Stimulated activated CD4-positive, alpha-beta T cell treated with anti-CD3 and anti-CD28 coated beads, TNF-alpha, amount 100 ng/mL, for 24 hours (primary cell): ENCODE data around the gene NLRC5.
"Not testable (repeated sequence)": the region's sequence is repeated elsewhere in the genome, so short reads cannot be mapped to it uniquely, and the experiment has no call there.

ENCODE experiments used
- DNase-seq, 3 experiments: peaks; one replicate each; pipeline ENCODE4 v3.0.0-alpha.2; 2020; ENCODE audit warnings: low read depth in 3 of 3

The NLRC5 gene

DNA sequence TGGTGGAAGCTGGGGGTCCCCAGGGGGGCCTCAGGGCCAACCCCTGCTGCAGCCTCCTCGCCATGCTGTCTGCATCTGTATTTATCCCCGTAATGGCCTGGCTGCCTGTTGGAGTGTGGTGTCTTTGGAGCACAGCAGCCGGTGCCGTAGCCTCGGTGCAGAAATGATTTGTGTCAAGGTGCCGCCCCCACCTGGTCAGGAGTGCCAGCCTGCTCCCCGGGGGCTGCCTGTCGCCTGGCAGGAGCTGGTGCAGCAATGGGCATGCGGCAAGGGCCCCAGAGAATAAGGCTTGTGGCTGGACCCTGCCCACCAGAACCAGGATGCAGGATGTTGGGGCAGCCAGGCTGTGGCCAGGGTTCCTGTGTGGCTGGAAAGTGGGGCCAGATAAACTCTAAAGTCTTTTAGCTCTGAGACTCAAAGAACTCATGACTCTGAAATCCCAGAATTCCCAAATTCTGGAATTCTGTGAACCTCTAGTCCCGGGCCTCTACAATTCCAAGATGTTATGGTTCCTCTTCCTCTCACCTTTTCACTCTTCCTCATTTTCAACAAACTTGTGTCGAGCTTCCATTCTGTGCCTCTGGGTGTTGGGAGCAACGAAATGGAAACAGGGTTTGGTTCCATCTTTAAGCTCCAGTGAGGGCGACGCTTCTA, 109.0 kb downstream of the NLRC5 start:
- DNase-seq, result no peak

GRCh38 chr16:57099965-57100364, 110.6 kb downstream of the NLRC5 start:
- not testable (repeated sequence) for DNase-seq

DNA sequence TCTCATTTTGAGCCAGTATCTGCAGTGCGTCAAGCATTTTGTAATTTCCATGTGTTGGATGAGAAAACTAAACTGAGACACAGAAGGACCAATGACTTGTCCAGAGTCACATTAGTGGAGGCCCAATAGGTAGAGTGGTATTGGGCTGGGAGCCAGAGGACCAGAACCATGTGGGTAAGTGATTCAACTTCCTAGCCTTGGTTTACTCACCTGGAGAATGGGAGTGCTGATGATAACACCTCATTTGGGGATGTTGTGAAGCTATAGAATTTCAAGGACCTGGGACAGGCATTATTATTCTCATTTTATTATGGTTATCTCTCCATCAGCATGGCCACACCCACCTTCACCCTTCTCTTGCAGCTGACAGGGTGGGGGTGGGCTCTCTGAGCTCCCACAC, 111.1 kb downstream of the NLRC5 start:
- no peak for DNase-seq

DNA sequence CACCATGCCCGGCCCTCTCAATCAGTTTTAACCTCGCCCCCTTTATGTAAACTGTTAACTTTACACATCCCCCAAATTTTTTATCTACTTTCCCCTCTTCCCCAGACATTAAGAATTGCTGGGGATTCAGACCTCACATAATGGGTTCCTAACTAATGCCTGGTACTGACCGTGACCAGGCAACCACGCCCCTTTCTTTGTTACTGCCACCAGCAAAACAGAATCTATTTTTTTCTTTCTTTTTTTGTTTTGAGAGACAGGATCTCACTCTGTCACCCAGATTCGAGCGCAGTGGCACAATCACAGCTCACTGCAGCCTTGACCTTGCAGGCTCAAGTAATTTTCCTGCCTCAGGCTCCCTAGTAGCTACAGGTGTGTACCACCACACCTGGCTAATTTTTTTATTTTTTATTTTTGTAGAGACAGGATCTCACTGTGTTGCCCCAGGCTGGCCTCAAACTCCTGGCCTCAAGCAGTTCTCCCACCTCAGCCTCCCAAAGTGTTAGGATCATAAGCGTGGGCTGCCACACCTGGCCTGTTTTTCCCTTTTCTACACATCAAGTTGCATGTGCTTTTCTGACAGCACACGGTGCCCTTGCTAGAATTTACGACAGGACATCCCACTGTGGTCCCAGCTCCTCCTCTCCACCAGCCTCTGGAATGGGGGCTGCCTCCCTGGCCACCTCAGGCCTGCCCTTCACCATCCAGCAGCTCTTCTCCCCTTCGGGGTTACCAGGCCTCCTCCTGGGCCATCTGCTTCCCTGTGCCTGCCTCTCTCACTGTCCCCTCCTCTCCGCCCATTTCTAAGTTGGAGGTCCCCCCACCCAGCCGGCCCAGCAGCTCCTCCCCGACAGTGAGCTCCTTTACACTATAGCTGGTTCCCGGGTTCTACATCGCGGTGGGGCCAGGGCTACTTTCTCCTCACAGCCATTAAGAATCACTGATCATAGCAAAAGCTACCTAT, 113.8 kb downstream of the NLRC5 start:
- no peak for DNase-seq

DNA sequence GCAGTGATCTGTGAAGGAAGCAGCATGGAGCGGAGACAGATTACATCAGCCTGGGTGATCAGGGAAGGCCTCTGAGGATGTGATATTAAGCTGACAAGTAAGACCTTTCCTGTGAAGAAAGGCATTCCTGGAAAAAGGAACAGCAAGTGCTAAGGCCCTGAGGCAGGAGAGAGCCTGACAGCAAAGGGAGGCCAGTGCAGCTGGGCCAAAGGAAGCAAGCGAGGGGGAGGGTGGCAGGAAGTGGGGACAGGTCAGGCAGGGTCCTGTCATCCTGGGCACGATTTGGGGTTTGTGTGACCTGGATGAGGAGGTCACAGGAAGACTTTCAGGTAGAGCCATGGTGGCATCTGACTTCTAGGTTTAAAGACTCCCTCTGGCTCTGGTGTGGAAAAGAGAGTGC, 115.3 kb downstream of the NLRC5 start:
- no peak for DNase-seq

DNA sequence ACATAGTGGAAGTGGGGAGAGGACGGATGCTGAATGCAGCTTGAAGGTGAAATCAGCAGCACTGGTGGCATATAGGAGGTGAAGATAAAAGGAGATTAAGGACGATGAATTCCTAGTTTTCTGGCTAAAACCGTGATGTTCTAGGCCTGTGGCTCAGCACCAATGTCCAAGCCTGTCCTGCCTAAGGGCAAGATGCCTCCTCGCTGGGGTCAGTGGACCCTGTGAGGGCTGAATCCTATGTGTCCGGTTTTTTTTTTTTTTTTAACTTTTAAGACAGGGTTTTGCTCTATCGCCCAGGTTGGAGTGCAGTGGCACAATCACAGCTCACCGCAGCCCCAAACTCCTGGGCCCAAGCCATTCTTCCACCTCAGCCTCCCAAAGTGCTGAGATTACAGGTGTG, 115.8 kb downstream of the NLRC5 start:
- no peak for DNase-seq

- DNase-seq, result no peak
Measured at GRCh38 chr16:57106767-57107166, 117.4 kb downstream of the NLRC5 start.

DNA sequence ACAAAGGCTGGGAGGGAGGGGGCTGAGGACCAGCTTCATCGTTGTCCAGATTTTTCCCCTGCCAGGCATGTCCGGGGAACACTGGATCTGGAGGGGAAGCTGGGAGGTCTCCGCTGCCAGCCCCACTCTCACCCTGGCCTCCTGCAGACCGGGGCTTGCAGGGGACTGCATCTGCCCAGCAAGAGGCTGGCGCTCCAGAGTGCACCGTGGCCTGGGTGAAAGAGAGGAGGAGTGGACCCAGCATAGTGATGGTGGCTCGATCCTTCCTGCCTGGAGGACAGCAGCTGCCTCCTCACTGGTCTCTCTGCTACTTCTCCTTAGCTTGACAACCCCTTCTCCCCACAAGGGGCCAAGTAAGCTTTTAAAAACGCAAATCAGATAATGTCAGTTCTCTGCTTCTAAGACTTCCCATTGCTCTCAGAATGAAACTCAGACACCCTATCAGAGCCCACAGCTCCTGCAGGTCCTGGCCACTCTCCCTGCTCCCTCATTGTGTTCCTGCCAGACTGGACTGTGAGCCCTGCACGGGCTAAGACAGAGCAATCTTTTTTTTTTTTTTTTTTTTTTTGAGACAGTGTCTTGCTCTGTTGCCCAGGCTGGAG, 118.1 kb downstream of the NLRC5 start:
- DNase-seq, result no peak

GRCh38 chr16:57108432-57108831, 119.1 kb downstream of the NLRC5 start:
- DNase-seq, result no peak

- not testable (repeated sequence) for DNase-seq
Measured at GRCh38 chr16:57109259-57110105, 120.1 kb downstream of the NLRC5 start.

DNA sequence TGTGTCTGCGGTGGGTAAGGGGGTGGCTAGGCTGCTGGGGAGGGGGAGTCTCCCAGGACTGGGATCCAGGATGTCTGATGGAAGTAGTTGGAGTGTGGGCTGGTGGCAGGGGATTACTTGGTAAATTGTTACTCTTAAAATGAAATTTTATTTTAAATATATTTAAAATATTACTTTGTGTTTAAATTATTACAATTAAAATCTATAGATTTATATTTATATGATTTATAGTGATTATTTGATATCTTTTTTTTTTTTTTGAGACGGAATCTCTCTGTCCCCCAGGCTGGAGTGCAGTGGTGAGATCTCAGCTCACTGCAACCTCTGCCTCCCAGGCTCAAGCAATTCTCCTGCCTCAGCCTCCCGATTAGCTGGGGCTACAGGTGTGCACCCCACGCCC, 121.6 kb downstream of the NLRC5 start:
- DNase-seq, result no peak

DNA sequence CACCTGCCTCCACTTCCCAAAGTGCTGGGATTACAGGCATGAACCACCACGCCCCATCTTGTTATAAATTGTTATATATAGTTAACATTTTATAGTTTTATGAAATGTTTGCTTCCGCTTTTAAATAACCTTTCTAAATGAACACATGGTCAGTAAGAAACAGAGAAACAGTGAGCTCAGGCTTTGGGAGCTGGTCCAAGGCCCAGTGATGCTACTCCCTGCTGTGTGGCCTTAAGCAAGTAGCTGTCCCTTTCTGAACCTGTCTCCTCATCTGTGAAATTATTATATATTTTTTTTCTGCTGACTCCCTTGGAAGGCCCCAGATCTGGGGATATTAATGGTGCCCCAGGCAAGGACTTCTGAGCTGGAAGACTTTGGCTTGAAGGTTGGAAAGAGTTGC, 122.1 kb downstream of the NLRC5 start:
- no peak for DNase-seq

DNA sequence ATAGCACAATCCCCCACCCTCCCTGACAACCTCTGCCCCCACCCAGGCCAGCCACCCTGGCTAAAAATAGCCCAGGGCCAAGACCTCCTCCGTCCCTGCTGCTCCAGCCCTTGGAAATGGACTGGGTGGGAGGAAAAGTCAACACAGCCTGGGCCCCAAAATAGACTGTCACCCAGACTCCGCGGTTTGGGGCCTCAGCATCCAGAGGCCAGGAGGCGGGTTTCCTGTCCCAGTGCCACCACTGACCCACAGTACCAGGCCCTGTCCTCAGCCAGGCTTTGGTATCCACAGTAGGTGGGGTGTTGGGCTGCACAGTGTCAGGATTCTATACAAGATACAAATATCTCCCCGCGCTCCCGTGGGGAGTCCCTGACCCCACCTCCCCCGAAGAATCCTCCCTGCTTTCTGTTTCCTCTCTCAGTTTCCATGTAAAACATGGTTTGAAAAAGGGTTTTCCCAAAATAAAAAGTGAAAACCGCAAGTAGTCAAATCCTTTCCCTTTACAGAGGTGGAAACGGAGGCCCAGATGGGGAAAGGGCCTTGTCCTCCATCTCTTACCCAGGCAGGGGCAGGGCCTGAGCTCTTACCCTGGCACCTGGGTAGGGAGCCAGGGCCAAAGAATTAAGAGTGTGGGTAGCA, 123.2 kb downstream of the NLRC5 start:
- DNase-seq, result no peak

GRCh38 chr16:57113042-57113453, 123.7 kb downstream of the NLRC5 start:
- no peak for DNase-seq

DNA sequence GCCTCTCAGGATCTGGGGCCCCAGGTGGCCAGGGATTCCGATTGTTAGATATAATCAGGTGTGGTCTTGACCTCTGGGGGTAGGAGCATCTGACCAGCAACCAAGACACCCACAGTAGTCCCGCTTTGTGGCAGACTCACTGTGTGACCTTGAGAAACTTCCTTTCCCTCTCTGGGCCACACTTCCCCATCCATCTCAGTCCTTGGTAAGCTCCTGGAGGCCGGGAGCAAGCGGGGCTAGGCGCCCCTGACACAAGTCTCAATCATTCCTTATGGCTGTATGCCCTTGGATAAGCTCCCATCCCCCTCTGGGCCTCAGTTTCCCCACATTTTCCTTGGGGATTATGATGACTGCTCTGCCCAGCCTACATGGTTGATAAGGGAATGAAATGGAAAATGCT, 124.3 kb downstream of the NLRC5 start:
- DNase-seq, result no peak

DNA sequence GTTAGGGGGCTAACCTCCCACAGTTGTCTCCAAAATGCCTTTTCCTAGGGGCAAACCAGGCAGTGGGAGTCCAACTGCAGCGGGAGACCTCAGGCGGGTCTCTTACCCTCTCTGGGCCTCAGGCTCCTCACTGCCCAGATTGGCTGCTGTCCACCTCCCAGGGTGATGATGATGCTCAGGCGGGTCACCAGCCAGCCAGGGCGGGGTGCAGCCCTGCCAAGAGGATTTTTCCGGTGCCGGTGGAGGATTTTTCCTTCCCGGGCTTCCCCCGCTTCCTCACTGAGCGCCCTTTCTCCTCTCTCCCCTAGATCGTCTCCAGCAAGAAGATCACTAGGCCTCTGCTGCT, 125.8 kb downstream of the NLRC5 start:
- DNase-seq, result no peak

GRCh38 chr16:57115514-57116182, 126.3 kb downstream of the NLRC5 start:
- no peak for DNase-seq

DNA sequence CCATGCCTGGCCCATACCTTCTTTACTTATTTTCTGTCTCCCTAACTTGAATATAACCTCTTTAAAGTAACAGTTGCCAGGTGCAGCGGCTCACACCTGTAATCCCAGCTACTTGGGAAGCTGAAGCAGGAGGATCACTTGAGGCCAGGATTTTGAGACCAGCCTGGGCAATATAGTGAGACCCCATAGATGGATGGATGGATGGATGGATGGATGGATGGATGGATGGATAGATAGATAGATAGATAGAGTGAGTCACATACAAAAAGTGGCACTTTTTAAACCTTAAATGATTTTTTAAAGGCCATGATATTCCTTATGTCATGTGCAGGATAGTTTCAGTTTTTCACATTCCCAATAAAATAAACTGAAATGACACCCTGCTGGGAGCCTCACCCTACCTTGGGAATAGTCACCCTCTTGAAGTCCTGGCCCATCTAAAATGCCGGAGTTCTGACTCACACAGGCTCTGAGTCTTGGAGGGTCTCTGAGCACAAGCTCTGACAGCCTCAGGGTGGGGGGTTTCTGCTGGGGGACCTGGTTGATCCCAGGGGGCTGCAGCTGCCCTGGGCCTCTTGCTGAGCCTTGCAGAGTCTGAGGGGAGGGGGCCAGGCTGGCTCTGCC, 129.2 kb downstream of the NLRC5 start:
- DNase-seq, result no peak

GRCh38 chr16:57123216-57123973, 134.0 kb downstream of the NLRC5 start:
- no peak for DNase-seq
